HG02588 (cell line): ENCODE measurements around the gene UVSSA.
"Not testable (repeated sequence)": the region's sequence is repeated elsewhere in the genome, so short reads cannot be mapped to it uniquely, and the experiment has no call there.

Source experiments
- ATAC-seq: cut with Tn5 transposase; IDR thresholded peaks from one replicate; pipeline ENCODE4 v1.9.1; 2021; ENCODE audit warnings: mild to moderate bottlenecking, moderate library complexity; ENCODE audit not compliant: unreplicated experiment

Gene UVSSA

DNA sequence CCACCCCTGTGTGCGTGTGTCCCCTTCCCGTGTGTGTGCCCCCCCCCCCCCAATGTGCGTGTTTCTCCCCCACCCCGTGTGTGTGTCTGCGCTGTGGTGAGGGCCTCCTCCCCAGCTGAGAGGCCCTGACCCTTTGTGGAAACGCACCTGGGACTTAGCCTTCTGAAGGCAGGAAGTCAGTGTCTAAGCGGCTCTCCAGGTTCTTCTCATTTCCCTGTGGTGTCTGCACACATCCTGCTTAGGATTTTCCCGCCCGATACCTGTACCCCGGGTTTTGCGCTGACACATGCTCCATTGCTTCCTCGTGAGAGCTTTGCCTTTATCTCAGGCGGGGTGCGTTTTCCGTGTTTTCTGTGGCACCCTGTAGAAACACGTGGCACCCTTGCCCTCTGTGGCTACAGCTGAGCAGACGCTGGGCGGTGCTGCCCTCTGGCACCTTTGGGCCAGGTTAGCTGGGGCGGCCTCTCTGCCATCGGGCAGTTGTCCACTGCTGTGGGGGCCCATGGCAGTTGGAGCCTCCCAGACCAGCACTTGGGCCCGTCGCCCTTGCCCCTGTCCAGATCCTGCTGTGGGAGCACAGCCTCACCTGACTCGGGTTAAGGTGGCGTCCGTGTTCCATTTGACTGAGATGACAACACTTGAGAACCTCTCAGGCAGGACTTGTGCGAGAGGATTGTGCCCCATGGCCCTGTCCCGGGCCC, 31.0 kb upstream of the UVSSA start:
- no peak for ATAC-seq

DNA sequence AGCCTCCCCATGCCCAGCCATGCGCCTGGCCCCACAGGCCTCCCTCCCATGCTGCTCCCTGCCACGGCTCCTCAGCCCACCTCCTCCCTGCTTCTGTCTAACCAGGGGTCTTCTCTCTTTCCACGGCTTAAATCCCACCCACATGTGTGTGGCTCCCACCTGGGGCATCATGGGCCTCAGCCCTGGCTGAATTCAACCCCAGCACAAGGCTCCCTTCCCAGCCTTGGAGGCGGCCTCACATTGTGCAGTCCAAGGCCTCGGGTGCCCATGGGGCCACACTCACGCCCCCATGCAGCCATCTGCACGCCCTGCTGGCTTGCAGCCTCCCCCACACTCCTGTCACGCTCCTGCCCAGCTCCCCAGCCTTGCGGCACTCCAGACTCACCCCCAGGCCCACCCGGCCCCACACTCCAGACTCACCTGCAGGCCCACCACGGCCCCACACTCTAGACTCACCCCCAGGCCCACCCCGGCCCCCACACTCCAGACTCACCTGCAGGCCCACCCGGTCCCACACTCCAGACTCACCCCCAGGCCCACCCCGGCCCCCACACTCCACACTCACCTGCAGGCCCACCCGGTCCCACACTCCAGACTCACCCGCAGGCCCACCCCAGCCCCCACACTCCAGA, 30.4 kb upstream of the UVSSA start:
- ATAC-seq, result no peak

DNA sequence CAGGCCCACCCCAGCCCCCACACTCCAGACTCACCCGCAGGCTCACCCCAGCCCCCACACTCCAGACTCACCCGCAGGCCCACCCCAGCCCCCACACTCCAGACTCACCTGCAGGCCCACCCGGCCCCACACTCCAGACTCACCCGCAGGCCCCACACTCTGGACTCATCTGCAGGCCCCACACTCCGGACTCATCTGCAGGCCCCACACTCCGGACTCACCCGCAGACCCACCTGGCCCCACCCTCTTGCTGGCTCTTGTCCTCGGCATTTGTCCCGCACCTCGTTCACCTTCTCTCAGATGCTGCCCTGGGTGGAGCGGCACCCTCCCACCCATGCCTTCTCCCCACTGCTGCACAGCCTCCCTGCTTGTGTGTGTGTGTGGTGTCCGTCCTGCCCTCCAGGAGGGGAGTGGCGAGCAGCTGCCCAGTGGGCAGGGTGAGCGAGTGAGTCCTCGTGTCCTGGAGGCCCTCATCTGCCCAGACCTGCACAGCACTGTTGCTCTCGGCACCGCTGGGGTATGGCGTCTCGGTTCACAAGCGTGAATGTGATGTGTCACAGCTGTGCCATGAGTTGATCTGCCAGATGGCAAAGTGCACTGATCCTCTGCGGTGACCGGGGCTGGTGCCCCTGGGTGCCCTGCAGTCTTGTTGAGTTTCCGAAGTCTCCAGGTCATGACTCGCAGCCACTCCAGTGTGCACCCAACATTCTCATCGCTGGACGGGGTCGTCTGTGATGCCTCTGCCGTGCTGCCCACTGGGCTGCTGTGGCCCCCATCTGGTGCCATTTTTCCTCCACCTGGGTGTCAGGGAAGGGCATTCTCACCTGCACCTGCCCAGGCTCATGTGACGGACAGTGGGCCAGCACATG, 29.6 kb upstream of the UVSSA start:
- no peak for ATAC-seq

GRCh38 chr4:1318046-1318375, 29.0 kb upstream of the UVSSA start:
- no peak for ATAC-seq

- no peak for ATAC-seq
These were observed 28.4 kb upstream of the UVSSA start for GRCh38 chr4:1318488-1319213.

DNA sequence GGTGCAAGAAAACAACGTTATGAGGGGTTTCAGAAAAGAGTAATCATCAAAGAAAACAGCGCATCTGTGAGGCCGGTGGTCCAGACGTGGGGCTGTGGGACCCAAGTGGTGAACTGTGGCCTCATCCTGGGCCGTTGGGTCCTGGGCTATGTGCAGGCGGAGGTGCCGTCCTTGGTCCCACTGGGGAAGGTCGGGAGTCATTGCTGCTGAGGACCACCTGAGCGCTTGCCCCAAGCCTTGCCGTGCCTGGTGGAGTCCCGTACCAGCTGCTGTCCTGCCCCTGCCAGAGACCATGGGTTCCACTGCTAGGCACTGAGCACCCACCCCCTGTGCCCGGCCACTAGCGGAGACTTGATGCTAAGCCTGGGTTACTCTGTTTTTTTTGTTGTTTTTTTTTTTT, 25.5 kb upstream of the UVSSA start:
- ATAC-seq, result no peak

GRCh38 chr4:1321946-1322650, 24.9 kb upstream of the UVSSA start:
- no peak for ATAC-seq

GRCh38 chr4:1323280-1323634, 23.8 kb upstream of the UVSSA start:
- no peak for ATAC-seq

- no peak for ATAC-seq
These were observed 23.2 kb upstream of the UVSSA start for GRCh38 chr4:1323635-1324442.

DNA sequence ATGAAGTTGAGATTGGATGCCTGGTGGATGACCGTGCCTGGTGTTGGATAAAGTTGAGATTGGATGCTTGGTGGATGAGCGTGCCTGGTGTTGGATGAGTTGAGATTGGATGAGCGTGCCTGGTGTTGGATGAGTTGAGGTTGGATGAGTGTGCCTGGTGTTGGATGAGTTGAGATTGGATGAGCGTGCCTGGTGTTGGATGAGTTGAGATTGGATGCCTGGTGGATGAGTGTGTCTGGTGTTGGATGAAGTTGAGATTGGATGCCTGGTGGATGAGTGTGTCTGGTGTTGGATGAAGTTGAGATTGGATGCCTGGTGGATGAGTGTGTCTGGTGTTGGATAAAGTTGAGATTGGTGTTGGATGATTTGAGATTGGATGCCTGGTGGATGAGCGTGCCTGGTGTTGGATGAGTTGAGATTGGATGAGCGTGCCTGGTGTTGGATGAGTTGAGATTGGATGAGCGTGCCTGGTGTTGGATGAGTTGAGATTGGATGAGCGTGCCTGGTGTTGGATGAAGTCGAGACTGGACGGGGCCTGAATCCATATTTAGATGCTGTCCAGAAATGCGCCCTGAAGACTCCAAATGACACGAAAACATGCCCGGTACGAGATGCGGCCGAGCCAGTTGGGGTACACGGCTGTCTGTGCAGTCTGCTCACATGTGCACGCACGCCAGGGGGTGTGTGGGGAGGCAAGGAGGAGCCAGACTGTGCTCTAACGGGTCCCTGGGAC, 22.4 kb upstream of the UVSSA start:
- ATAC-seq, result not testable (repeated sequence)

DNA sequence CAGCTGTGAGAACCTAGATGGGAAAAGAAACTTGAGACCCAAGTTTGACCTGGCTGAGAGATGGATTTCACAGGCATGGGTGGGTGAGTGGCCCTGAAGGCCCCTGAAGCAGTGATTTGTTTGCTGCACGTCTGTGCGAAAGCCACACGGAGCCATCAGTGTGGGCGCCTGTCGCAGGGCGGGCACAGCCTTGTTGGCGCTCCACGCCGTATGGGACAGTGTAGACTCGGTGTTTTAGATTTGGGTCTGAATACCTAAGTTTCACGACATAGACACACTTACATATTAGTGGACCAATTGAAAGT, 21.9 kb upstream of the UVSSA start:
- ATAC-seq, result no peak

- no peak for ATAC-seq
These were observed 21.1 kb upstream of the UVSSA start for GRCh38 chr4:1325681-1326635.

GRCh38 chr4:1326751-1327525, 20.1 kb upstream of the UVSSA start:
- ATAC-seq, result no peak

GRCh38 chr4:1327526-1328266, 19.3 kb upstream of the UVSSA start:
- ATAC-seq, result no peak

DNA sequence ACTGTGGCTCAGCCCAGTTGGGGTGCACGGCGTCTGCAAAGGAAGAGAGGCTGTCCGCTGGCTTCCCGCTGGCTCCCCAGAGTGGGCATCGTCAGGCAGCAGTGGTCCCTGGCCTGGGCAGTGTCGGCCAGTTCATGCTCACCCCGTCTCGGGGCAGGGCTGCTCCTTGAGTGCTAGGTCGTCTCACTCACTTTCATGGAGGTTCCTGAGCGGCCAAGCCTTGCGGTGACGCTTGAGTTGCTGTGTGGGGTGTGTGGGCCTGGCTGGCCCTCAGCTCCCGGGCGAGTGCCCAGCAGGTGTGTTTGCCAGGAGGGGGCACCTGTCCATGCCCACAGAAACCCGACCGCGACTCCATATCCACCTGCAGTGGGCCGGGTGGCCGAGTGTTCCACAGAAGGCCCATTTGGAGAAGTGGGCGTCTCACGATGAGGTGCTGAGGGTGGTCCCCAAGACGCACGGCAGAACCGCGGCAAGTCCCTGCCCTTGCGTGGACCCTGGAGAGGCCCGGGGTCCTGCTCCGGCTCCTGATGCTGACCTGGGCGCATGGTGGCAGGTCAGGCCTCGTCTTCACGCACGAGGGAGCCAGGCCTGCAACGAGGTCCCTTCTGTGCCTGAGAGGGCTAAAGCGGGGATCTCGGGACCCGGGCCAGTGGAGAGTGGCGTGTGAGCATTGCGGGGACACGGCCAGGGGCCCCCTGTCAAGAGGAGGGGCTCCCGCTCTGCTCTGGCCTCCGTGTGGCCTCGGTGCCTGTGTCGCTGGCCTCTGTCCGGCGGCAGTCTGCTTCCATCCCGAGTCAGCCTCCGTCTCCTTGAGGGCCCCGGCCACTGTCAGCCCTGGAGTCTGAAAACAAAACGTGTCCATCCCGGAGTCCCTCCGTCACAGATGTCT, 18.5 kb upstream of the UVSSA start:
- ATAC-seq, result no peak
